ENCODE data around the gene RGS7.

DNA sequence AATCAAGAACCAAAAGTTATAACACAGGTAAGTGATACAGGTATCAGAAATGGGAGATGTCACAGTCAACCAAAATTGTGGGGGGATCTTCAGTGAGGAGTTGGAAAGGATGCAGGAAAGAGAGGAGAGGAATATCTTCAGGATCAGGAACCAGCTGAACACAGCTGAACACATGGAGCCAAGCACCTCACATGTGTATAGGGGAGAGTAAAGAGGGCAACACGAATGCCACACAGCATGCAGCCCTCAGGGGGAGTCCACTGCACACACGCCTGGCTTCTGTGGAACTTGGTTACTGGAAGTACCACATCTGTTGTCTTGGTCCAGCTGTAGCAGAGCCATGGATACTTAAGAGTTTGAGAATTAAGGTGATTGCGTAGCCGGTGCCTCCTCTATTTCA is 218.8 kb downstream of the RGS7 start:
- TF ChIP-seq, protein P1, sequence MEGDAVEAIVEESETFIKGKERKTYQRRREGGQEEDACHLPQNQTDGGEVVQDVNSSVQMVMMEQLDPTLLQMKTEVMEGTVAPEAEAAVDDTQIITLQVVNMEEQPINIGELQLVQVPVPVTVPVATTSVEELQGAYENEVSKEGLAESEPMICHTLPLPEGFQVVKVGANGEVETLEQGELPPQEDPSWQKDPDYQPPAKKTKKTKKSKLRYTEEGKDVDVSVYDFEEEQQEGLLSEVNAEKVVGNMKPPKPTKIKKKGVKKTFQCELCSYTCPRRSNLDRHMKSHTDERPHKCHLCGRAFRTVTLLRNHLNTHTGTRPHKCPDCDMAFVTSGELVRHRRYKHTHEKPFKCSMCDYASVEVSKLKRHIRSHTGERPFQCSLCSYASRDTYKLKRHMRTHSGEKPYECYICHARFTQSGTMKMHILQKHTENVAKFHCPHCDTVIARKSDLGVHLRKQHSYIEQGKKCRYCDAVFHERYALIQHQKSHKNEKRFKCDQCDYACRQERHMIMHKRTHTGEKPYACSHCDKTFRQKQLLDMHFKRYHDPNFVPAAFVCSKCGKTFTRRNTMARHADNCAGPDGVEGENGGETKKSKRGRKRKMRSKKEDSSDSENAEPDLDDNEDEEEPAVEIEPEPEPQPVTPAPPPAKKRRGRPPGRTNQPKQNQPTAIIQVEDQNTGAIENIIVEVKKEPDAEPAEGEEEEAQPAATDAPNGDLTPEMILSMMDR (conservative IDR thresholded peaks at IDR 0.05 in 1 of 2, IDR thresholded peaks at IDR 0.05 in 1 of 2; ENCODE audit: extremely low read depth in 1 of 2, insufficient read depth in 1 of 2, low read depth in 1 of 2, low read length in 2 of 2), result no peak
- TF ChIP-seq EZH2 (IDR thresholded peaks at IDR 0.05; ENCODE audit: borderline replicate concordance, low read length), result no peak

Data from mammary epithelial cell (primary cell).